Measurements from ENCODE around the gene HIVEP3. TPM values are rescaled to one million over a fixed set of nuclear protein-coding genes. Genes with fewer than 3 reads are reported as not detected.

The HIVEP3 gene
- total and polyA plus RNA-seq, 4 donors: 7.0 to 14.7 (median 8.8) TPM

DNA sequence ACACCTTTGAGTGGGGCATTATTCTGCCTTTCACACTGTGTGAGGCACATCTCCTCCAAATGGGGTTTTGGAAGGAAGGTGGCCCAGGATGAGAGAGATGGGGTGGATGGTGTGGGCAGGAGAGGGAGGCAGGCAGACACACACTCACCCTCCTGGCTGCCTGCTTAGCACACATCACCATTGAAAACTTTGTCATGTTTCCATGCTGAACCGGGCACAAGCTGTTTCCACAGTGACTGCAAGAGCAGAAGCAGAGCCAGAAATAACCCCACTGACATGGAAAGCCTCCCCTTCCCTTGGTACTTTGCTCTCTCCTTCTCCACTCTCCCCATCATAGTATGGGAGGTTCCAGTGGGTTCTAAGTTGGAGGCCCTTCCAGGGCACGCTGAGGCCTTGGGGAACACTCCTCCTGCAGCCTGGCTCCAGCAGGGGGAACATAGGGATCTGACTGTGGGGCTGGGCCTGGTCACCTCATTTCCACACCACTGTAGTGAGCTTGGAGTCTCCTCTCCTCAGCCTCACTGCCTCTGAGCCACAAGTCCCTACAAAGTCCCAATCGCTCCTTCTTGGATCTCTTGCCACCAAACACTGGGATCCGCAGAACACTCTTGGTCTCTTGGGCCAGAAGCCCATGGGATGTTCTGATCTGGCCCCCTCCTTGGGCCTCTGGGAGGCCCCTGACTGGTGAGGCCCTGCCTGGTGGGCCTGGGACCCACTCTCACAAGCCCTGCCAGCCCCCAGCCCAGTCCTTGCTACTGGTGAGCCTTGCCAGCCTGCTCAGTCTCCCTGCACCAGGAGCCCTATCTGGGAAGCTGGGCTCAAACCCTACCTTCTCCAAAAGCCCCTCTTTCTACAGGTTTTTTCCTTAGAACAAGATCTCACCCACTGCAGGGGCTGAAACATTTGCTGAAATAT lies 271.2 kb downstream of the HIVEP3 start:
- Histone ChIP-seq H3K27me3 (ENCODE audit: control insufficient read depth in 3 of 3, insufficient read depth in 3 of 3, low read length in 2 of 3) (no peaks in the 10 kb centered on the region), H3K36me3 (ENCODE audit: control insufficient read depth in 4 of 4, insufficient read depth in 4 of 4, low read length in 4 of 4) (no peaks in the 10 kb centered on the region), H3K4me1 (ENCODE audit: control insufficient read depth in 5 of 5, insufficient read depth in 5 of 5, low read length in 5 of 5) (peaks cover 0 to 11% (median 5%) of the 10 kb centered on the region in 5 donors), H3K27ac (ENCODE audit: low read depth in 1 of 2, low read length in 1 of 2) (no peak overlapping the region), H3K4me3 (no peak overlapping the region), H3K9me3 (ENCODE audit: control insufficient read depth in 4 of 4, insufficient read depth in 3 of 4, low read length in 3 of 4) (no peaks in the 10 kb centered on the region), H3K9ac (ENCODE audit: insufficient read depth in 1 of 2, low read length in 2 of 2) (no peak overlapping the region)
- 86 to 95% methylated on average over 4 of the region's 4 CpGs for WGBS, 2 donors
- DNase-seq (no peak), ATAC-seq (ENCODE audit: insufficient read depth, low FRiP score) (no peak)
- TF ChIP-seq, protein P1, sequence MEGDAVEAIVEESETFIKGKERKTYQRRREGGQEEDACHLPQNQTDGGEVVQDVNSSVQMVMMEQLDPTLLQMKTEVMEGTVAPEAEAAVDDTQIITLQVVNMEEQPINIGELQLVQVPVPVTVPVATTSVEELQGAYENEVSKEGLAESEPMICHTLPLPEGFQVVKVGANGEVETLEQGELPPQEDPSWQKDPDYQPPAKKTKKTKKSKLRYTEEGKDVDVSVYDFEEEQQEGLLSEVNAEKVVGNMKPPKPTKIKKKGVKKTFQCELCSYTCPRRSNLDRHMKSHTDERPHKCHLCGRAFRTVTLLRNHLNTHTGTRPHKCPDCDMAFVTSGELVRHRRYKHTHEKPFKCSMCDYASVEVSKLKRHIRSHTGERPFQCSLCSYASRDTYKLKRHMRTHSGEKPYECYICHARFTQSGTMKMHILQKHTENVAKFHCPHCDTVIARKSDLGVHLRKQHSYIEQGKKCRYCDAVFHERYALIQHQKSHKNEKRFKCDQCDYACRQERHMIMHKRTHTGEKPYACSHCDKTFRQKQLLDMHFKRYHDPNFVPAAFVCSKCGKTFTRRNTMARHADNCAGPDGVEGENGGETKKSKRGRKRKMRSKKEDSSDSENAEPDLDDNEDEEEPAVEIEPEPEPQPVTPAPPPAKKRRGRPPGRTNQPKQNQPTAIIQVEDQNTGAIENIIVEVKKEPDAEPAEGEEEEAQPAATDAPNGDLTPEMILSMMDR (IDR thresholded peaks at IDR 0.05; ENCODE audit: control extremely low read depth, extremely low read depth): no peak

DNA sequence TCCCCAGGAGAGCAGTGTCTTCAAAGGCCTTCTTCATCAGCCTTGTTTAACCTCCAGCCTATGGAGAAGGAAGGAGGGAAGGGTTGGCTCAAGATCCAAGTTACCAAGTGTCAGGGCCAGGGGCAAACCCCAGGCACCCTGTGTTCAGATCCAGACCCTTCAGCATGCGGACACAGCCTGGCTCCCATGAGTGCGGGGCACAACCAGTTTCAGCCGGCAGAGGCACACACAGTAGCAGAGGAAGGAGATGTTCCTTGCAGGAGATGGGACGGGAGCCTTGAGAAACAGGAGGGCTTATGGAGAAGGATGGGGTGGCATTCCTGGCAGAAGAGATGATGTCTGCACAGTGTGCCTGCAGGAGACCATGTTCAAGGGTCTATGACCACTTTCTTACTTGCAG lies 272.5 kb downstream of the HIVEP3 start:
- no peak for DNase-seq
- TF ChIP-seq, protein P1 (IDR thresholded peaks at IDR 0.05; ENCODE audit: control extremely low read depth, extremely low read depth): no peak

DNA sequence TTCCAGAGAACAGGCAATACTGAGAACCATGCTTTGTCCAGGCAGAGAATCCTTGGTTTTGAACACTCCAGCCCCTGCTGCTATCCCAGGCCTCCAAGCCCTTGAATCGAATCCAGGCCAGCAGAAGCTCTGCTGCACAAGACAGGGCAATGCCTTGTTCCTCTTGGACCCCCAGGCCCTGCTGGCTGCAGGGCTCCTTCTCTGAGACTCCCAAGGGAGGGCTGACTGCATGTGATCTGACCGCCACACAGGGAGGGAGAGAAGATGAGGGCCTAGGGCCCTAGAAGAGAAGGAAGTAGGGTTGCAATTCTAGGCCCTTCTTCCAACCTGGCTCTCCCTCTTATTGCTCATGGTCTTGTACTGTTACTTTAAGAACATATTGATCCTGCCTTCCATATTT lies 273.7 kb downstream of the HIVEP3 start:
- Histone ChIP-seq H3K27me3 (ENCODE audit: control insufficient read depth in 3 of 3, insufficient read depth in 3 of 3, low read length in 2 of 3) (no peaks in the 10 kb centered on the region), H3K27ac (ENCODE audit: low read depth in 1 of 2, low read length in 1 of 2) (no peak overlapping the region), H3K4me3 (no peak overlapping the region), H3K4me1 (ENCODE audit: control insufficient read depth in 5 of 5, insufficient read depth in 5 of 5, low read length in 5 of 5) (peaks cover 0 to 9% (median 3%) of the 10 kb centered on the region in 5 donors), H3K9me3 (ENCODE audit: control insufficient read depth in 4 of 4, insufficient read depth in 3 of 4, low read length in 3 of 4) (no peaks in the 10 kb centered on the region), H3K36me3 (ENCODE audit: control insufficient read depth in 4 of 4, insufficient read depth in 4 of 4, low read length in 4 of 4) (no peaks in the 10 kb centered on the region), H3K9ac (ENCODE audit: insufficient read depth in 1 of 2, low read length in 2 of 2) (no peak overlapping the region)
- WGBS, 2 donors: 90 to 94% methylated on average over 2 of the region's 2 CpGs
- ATAC-seq (ENCODE audit: insufficient read depth, low FRiP score): no peak
- TF ChIP-seq, protein P1 (IDR thresholded peaks at IDR 0.05; ENCODE audit: control extremely low read depth, extremely low read depth): no peak
- no peak for DNase-seq

More for the DNA sequence above, 272.5 kb downstream of the HIVEP3 start:
- H3K9me3 ChIP-seq (ENCODE audit: control insufficient read depth in 4 of 4, insufficient read depth in 3 of 4, low read length in 3 of 4): no peaks in the 10 kb centered on the region
- no peak overlapping the region for H3K27ac ChIP-seq (ENCODE audit: low read depth in 1 of 2, low read length in 1 of 2)
- no peaks in the 10 kb centered on the region for H3K36me3 ChIP-seq (ENCODE audit: control insufficient read depth in 4 of 4, insufficient read depth in 4 of 4, low read length in 4 of 4)
- 96 to 97% methylated on average over 4 of the region's 4 CpGs for WGBS, 2 donors
- peaks cover 0 to 11% (median 5%) of the 10 kb centered on the region in 5 donors for H3K4me1 ChIP-seq (ENCODE audit: control insufficient read depth in 5 of 5, insufficient read depth in 5 of 5, low read length in 5 of 5)
- H3K4me3 ChIP-seq: no peak overlapping the region
- no peak for ATAC-seq (ENCODE audit: insufficient read depth, low FRiP score)
- no peaks in the 10 kb centered on the region for H3K27me3 ChIP-seq (ENCODE audit: control insufficient read depth in 3 of 3, insufficient read depth in 3 of 3, low read length in 2 of 3)
- H3K9ac ChIP-seq (ENCODE audit: insufficient read depth in 1 of 2, low read length in 2 of 2): no peak overlapping the region
